Gastroesophageal sphincter (tissue), 3 donors: ENCODE results near the gene ANK2.

Experiments
- CTCF ChIP-seq, 4 experiments: fragments of 200-600 bp in 2 of 4; fragments of 450-650 bp in 2 of 4; sonication (generic) in 1 of 4; IDR thresholded peaks; one replicate each; pipeline ENCODE4 v1.5.1; 2017 to 2019; ENCODE audit warnings: antibody characterized with exemption in 4 of 4, mild to moderate bottlenecking in 2 of 4, moderate library complexity in 2 of 4
- EP300 ChIP-seq: sonication (generic); formaldehyde crosslinking; IDR thresholded peaks from one replicate; pipeline ENCODE4 v1.6.1; 2017; ENCODE audit warnings: antibody characterized with exemption, mild to moderate bottlenecking
- POLR2A ChIP-seq, 2 donors: fragments of 450-650 bp; IDR thresholded peaks; one replicate each; pipeline ENCODE4 v1.6.1; 2017; ENCODE audit warnings: antibody characterized with exemption in 2 of 2, mild to moderate bottlenecking in 2 of 2, moderate library complexity in 1 of 2

- TF ChIP-seq POLR2A (IDR thresholded peaks at IDR 0.05) (no peak), CTCF (IDR thresholded peaks at IDR 0.05) (no peak), EP300 (no peak)
Observed at GRCh38 chr4:113355550-113356371, 306.3 kb downstream of the ANK2 start.
